HG03575 (cell line): ENCODE results near the gene KRT81.
"Not testable (repeated sequence)": the region's sequence is repeated elsewhere in the genome, so short reads cannot be mapped to it uniquely, and the experiment has no call there.

Source experiments
- ATAC-seq: cut with Tn5 transposase; IDR thresholded peaks from one replicate; pipeline ENCODE4 v1.9.1; 2021; ENCODE audit not compliant: unreplicated experiment, insufficient number of reproducible peaks, low FRiP score; ENCODE audit errors: extremely low read depth

The KRT81 gene

DNA sequence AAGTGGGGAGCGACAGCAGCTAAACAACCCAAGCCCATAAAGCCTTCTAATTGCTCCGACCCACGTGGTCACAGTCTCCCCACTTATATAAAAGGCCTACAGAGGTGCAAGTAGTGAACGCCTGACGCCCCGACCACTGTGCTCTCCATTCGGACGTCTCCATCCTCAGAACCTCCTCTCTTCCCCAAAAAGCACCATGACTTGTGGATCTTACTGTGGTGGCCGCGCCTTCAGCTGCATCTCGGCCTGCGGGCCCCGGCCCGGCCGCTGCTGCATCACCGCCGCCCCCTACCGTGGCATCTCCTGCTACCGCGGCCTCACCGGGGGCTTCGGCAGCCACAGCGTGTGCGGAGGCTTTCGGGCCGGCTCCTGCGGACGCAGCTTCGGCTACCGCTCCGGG is 10.4 kb upstream of the KRT81 start:
- not testable (repeated sequence) for ATAC-seq

DNA sequence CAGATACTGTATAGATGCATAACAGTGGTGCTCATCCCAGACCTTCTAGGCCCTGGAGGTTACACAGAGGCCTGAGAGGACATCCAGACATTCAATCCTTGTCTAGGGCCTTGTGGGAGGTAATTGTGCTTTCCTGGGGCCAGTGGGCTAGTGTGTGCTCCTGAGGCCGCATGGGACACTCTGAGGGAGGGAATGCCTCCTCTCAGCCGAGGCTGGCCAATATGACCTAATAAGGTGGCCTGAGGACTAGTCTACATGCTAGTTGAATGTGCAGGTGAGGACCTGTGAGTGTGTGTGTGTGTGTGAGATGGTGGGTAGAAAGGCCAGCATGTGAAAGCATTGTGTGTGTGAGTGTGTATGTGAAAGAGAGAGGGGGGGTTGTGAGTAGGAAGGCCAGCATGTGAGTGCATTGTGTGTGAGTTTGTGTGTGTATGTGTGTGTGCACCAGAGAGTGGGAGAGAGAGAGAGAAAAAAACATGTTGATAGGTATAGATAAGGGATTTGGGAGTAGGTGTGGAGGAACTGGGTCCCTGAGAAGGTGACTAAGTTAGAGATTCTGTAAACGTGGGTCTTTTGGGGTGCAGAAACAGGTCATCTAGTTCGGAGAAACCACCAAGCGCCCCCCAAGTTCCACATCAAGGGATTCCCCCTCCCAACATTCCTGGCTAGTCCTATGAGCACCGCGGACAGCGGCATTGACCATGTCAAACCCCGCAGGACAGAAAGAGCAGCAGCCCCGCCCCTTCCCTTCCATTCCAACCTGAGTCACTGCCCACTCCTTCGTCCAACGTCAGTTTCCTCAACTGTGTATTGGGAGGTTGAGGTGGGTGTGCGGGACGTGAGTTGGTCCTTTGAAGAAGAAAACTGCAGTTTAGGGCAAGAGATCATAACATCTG is 9.7 kb upstream of the KRT81 start:
- ATAC-seq = no peak

- no peak for ATAC-seq
These were observed 7.4 kb upstream of the KRT81 start for GRCh38 chr12:52298677-52299190.

- ATAC-seq = no peak
These were observed 5.4 kb upstream of the KRT81 start for GRCh38 chr12:52296572-52297215.

DNA sequence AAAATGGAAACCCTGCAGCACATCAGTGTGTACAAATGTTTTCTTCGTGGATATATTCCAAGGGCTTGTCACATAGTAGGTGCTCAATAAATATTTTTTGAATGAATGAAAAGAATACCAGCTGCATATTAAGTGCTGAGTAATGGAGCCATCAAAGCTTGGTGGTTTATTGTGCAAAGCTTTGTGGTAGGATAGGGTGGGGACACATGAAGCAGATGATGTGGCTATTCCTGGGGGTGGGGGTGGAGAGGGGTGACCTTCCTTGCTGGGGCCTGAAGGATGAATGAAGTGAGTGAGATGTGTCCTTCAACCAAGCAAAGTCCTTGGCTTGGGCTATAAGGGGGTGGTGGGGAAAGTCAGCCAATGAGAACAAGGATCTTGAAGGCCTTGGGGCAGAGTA is 4.3 kb upstream of the KRT81 start:
- ATAC-seq = no peak

DNA sequence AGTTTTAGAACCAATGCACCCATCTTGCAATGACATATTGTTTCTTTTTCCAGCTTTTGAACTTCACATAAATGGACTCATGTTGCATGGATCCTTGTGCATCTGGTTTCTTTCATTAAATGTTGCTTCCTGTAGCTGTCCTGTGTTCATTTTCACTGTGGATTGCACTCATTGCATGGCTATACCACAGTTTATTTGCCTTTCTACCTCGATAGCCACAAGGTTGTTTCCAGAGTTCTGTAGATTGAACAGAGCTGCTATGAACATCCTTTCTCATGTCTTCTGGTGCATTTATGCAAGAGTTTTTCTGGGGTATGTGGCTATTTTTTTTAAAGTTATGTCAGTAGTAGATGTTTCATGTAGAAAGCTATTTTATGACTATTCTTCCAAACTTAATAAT is 3.5 kb upstream of the KRT81 start:
- no peak for ATAC-seq

- no peak for ATAC-seq
These were observed 2.6 kb upstream of the KRT81 start for GRCh38 chr12:52293926-52294325.

- ATAC-seq = not testable (repeated sequence)
These were observed 725 bp downstream of the KRT81 start for GRCh38 chr12:52290483-52291134.

DNA sequence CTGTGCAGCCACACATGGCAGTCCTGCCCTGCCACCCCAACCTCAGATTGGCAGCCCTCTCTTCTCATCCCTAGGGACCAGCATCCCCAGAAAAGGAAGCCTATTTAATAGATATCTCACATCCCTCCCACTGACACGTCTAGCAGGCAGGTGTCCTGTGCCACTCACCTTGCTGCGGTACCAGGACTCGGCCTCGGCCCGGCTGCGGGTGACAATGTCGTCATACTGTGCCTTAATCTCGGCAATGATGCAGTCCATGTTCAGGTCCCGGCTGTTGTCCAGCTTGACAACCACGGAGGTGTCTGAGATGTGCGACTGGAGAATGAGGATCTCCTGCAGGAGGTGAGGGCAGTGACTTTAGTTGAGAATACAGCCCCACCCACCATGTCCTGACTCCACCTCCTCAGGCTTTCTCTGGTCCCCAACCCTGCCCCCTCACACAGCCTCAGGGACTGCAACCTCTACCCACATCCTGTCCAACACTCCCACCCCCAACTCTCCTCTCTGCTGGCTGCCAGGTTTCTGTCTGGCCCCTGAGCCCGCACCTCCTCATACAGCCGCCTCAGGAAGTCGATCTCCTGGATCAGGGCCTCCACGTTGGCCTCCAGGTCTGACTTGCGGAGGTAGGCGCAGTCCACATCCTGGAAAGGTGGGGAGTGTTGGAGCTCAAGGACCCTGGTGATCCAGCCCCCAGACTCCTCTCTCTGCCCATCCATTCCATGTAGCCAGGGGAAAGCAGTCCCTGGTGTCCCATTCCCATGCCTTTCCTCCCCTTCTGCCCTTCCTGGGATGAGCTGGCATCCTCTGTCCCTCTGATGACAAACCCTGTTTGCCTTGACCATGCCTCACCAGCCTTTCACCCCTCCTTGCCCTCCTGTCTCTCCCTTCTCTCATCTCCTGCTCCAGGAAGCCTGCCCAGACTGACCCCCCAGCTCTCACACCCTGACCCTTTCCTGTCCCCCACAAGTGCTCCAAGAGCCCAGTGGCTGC is 3.2 kb downstream of the KRT81 start:
- not testable (repeated sequence) for ATAC-seq

- not testable (repeated sequence) for ATAC-seq
These were observed 4.2 kb downstream of the KRT81 start for GRCh38 chr12:52286857-52287785.

DNA sequence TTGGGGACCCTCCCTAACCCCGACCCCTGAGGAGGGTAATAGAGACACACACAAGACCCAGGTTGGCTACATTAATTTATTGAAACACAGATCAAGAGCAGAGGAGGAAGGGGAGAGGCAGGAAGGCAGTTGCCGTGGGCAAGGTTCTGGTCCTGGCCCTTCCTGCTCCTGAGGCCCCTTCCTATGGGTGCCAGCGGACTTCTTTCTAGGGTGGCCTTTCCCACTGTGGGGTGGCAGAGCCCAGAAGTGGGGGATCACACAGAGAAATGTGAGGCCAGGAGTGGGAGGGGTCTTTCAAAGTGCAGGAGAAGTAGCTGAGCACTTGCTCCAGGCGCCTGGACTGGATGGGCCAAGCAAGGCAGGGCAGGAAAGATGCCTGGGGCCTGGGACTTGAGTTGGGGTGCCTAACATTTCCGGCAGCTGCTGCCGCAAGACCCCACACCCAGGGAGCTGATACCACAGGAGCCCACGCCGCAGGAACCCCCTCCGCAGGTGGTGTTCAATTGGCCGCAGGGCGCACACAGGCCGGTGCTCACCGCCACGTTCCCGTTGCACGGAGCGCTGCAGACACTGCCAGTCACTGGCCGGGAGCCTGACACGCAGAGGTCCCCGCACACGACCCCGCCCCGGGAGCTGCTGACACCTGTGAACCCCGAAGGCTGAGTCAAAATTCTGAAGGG is 5.3 kb downstream of the KRT81 start:
- no peak for ATAC-seq

DNA sequence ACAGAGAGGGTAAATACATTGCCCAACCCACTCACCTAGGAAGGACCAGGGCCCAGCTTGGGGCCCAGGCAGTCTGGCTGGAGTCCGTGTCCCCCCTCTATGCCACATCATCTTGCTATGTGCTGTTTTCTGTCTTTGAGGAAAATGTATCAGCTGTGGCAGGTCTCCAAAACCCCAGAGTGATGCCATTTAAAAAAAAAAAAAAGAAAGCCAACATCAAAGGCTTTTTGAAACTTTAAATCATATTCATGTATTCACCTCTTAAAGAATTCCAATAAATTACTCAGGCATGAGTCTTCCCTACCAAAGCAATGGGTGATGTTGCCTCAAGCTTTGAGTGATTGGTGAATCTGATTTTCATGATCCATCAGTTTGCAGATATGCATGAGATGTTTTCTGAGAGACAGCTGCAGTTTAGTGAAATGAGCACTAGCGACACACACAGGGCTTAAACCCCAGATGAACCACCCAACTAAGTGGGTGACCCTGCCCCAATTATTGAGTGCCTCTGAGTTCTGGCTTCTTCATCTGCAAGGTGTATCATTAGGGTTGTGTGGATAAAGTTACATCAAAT is 6.1 kb downstream of the KRT81 start:
- ATAC-seq = no peak

DNA sequence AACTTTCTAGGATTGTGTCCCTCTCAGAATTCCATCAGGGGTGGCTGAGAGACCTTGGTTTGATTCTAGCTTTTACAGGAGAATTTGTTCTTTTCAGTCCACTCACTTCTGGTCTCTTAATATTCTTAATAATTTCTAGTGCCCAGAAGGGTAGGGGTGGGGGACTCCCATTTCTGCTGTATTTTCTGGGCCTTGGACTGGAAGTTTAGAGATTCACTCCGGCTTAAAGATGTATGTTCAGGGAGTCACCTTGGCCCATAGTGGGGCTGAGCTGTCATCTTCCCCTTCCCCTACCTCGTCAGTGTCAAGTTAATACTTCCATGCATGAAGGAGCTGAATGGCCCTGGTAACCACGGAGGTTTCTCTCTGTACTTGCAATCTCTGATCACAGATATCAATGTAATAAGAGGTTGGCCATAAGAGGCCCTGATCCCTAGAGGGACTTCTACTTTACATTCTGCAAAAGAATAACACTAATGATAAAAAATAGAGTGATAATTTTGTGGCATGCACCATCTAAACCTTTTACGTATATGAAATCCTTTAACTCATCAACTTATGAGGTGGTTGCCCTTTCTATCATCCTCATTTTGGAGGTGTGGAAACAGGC is 6.7 kb downstream of the KRT81 start:
- no peak for ATAC-seq

DNA sequence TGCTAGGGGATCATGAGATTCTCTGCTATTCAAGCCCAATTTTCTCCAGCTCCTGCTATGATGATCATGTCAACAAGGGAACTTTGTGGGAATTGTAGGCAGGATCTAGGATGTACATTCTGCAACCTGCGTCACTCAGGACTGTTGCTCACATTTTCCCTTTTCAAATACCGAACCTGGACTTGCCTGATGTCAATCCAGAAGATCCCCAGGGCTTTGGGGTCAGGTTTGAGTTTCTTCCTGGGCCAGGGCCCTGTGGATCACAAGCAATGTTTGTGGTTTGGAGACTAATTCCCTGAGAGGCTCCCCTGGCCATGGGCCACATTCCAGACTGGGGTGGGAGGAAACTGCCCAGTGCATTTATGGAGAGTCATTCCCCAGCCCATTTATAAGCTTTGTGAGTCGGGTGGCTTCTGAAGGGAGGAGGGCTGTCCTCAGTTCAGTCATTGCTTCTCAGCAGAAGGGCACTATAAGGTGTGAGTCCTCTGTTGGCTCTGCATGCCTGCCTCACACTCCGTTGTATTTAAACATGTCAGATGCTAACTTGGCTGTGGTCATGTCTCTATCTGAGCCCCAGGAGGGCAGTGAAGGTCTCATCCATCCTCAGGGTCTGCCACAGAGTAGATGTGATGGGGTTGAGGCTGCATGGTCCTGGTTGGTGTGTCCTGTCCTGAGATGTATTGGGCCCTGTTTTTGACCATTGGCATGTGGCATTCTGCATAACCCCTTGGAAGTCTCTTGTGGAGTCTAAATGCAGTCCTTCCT is 10.4 kb downstream of the KRT81 start:
- no peak for ATAC-seq

DNA sequence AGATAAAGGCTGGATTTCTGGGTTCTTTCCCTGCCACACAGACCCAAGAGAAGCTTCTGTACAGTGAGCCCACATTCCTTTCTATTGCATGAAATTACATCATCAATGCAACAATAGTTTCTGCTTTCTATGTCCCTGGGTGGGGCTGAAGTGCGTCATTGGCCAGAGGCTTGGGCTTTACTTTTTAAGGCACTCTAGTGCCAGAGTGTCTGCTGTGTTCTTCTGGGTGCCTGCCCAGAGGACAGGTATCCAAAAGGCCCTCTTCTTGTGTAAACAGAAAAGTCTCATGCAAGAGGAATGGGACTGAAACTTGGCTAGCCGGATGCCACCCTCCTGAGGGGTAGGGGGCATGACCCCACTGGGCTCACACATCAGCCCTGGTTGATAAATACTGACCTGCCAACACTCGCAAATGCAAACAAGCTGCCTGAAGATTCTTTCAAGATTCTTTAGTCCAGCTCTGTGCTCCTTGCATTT is 11.0 kb downstream of the KRT81 start:
- ATAC-seq = no peak
